Astrocyte (in vitro differentiated cells and primary cell): ENCODE measurements around the gene BMPR1B.

ENCODE experiments used
- CTCF ChIP-seq: IDR thresholded peaks from 2 replicates; pipeline ENCODE4 v1.5.1; 2011; ENCODE audit warnings: low read depth, mild to moderate bottlenecking, inconsistent platforms, low read length, moderate library complexity; ENCODE audit not compliant: insufficient read depth
- EZH2 ChIP-seq: IDR thresholded peaks from 2 replicates; pipeline ENCODE4 v1.6.1; 2012; ENCODE audit warnings: mild to moderate bottlenecking, low read length, inconsistent platforms; ENCODE audit not compliant: insufficient read depth

GRCh38 chr4:94834501-94834900 is 76.7 kb downstream of the BMPR1B start:
- TF ChIP-seq CTCF = no peak
- TF ChIP-seq EZH2 = no peak
